Ectodermal cell (in vitro differentiated cells): ENCODE results near the gene KRTAP12-1.
"Not testable (repeated sequence)": the region's sequence is repeated elsewhere in the genome, so short reads cannot be mapped to it uniquely, and the experiment has no call there.

Experiments
- H3K27ac ChIP-seq: 2 replicates; pipeline ENCODE4 v1.7.0; 2013; ENCODE audit warnings: mild to moderate bottlenecking, low read depth, low read length; ENCODE audit not compliant: insufficient read depth, poor library complexity, severe bottlenecking
- H3K27me3 ChIP-seq: 2 replicates; pipeline ENCODE4 v1.7.0; 2013; ENCODE audit warnings: mild to moderate bottlenecking, low read length; ENCODE audit not compliant: insufficient read depth, control insufficient read depth, poor library complexity, severe bottlenecking
- H3K36me3 ChIP-seq: one replicate; pipeline ENCODE4 v1.7.0; 2013; ENCODE audit warnings: low read length; ENCODE audit not compliant: control insufficient read depth, insufficient read depth
- H3K4me1 ChIP-seq: one replicate; pipeline ENCODE4 v1.7.0; 2013; ENCODE audit warnings: low read length; ENCODE audit not compliant: control insufficient read depth, insufficient read depth
- H3K4me3 ChIP-seq: 2 replicates; pipeline ENCODE4 v1.7.0; 2013; ENCODE audit warnings: low read depth, low read length, control low read depth; ENCODE audit not compliant: insufficient read depth
- H3K9me3 ChIP-seq: 2 replicates; pipeline ENCODE4 v1.7.0; 2013; ENCODE audit warnings: mild to moderate bottlenecking, low read length, moderate library complexity; ENCODE audit not compliant: control insufficient read depth
- WGBS, 2 experiments: methylation state at CpG; one replicate each; pipeline ENCODE4 v1.1.7; 2013; ENCODE audit warnings: missing lambda C conversion rate in 2 of 2; 5-methylcytosine and 5-hydroxymethylcytosine counted together

The KRTAP12-1 gene

GRCh38 chr21:44643741-44644310, 38.1 kb downstream of the KRTAP12-1 start:
- Histone ChIP-seq H3K27ac (no peak overlapping the region), H3K4me3 (no peak overlapping the region), H3K4me1 (peaks cover 11% of the 10 kb centered on the region), H3K9me3 (peaks cover 2% of the 10 kb centered on the region), H3K36me3 (no peaks in the 10 kb centered on the region), H3K27me3 (no peaks in the 10 kb centered on the region)
- whole genome bisulfite sequencing, 2 experiments: 81 to 86% methylated on average over 14 of the region's 14 CpGs

- WGBS, 2 experiments: 93 to 94% methylated on average over 5 of the region's 5 CpGs
Observed at GRCh38 chr21:44640761-44641160, 41.2 kb downstream of the KRTAP12-1 start.

GRCh38 chr21:44639331-44639655, 42.7 kb downstream of the KRTAP12-1 start:
- no peaks in the 10 kb centered on the region for H3K36me3 ChIP-seq
- H3K4me3 ChIP-seq: no peak overlapping the region
- 96% methylated on average over 12 of the region's 12 CpGs for WGBS, 2 experiments
- peaks cover 2% of the 10 kb centered on the region for H3K9me3 ChIP-seq
- no peak overlapping the region for H3K27ac ChIP-seq
- H3K4me1 ChIP-seq: peaks cover 12% of the 10 kb centered on the region
- no peaks in the 10 kb centered on the region for H3K27me3 ChIP-seq

More at GRCh38 chr21:44640761-44641160, 41.2 kb downstream of the KRTAP12-1 start:
- Histone ChIP-seq H3K4me1 (peaks cover 12% of the 10 kb centered on the region), H3K36me3 (no peaks in the 10 kb centered on the region), H3K9me3 (peaks cover 2% of the 10 kb centered on the region), H3K27me3 (no peaks in the 10 kb centered on the region), H3K27ac (no peak overlapping the region), H3K4me3 (no peak overlapping the region)

- 91 to 95% methylated on average over 19 to 20 of the region's 21 CpGs for WGBS, 2 experiments
- not testable (repeated sequence) for H3K27ac ChIP-seq, H3K36me3 ChIP-seq, H3K9me3 ChIP-seq, H3K4me3 ChIP-seq, H3K27me3 ChIP-seq
- peaks cover 12% of the 10 kb centered on the region for H3K4me1 ChIP-seq
Observed at GRCh38 chr21:44638506-44639330, 43.2 kb downstream of the KRTAP12-1 start.

GRCh38 chr21:44637851-44638348, 44.1 kb downstream of the KRTAP12-1 start:
- H3K4me3 ChIP-seq, H3K9me3 ChIP-seq, H3K27me3 ChIP-seq, H3K27ac ChIP-seq, H3K36me3 ChIP-seq: not testable (repeated sequence)
- H3K4me1 ChIP-seq: peaks cover 12% of the 10 kb centered on the region
- WGBS, 2 experiments: 81 to 83% methylated on average over 7 to 8 of the region's 12 CpGs

GRCh38 chr21:44637018-44637850, 44.7 kb downstream of the KRTAP12-1 start, which contains the start of gene KRTAP10-10:
TSS of gene KRTAP10-10 (plus strand) at chr21:44637356. CDS start at chr21:44637418, 62 bp downstream.
- H3K4me1 ChIP-seq: peaks cover 12% of the 10 kb centered on the region
- H3K27me3 ChIP-seq: no peaks in the 10 kb centered on the region
- no peaks in the 10 kb centered on the region for H3K9me3 ChIP-seq
- no peak within 1 kb of the TSS for H3K27ac ChIP-seq
- 72 to 75% methylated on average over 21 of the region's 21 CpGs for WGBS, 2 experiments
- H3K4me3 ChIP-seq: no peak within 1 kb of the TSS
- no peaks in the 10 kb centered on the region for H3K36me3 ChIP-seq

GRCh38 chr21:44636209-44637017, 45.5 kb downstream of the KRTAP12-1 start:
- Histone ChIP-seq H3K4me1 (peaks cover 12% of the 10 kb centered on the region), H3K27ac (no peak overlapping the region), H3K36me3 (no peaks in the 10 kb centered on the region), H3K27me3 (no peaks in the 10 kb centered on the region), H3K4me3 (no peak overlapping the region), H3K9me3 (no peaks in the 10 kb centered on the region)
- WGBS, 2 experiments: 92 to 95% methylated on average over 15 of the region's 15 CpGs

GRCh38 chr21:44632067-44632466, 49.9 kb downstream of the KRTAP12-1 start:
- no peaks in the 10 kb centered on the region for H3K9me3 ChIP-seq
- no peaks in the 10 kb centered on the region for H3K27me3 ChIP-seq
- no peak overlapping the region for H3K27ac ChIP-seq
- H3K36me3 ChIP-seq: no peaks in the 10 kb centered on the region
- WGBS, 2 experiments: 100% methylated on average over 1 of the region's 1 CpG; no CpG with 5 or more reads in 1 of the 2 experiments
- H3K4me3 ChIP-seq: no peak overlapping the region
- peaks cover 13% of the 10 kb centered on the region for H3K4me1 ChIP-seq
